GM19463 (cell line): ENCODE results near the gene MTIF2.
"Not testable (repeated sequence)": the region's sequence is repeated elsewhere in the genome, so short reads cannot be mapped to it uniquely, and the experiment has no call there.

Experiments used
- ATAC-seq: cut with Tn5 transposase; IDR thresholded peaks from one replicate; pipeline ENCODE4 v1.9.1; 2021; ENCODE audit warnings: mild to moderate bottlenecking, moderate library complexity; ENCODE audit not compliant: unreplicated experiment

Gene MTIF2

GRCh38 chr2:55268907-55269644 lies at the start of gene MTIF2:
TSS of gene MTIF2 (minus strand) at chr2:55269231. CDS start at chr2:55263858, 5,373 bp downstream.
- peak; percentile 97 for ATAC-seq

GRCh38 chr2:55314985-55315384 lies 46.0 kb upstream of the MTIF2 start:
- ATAC-seq = peak; percentile 27

GRCh38 chr2:55311444-55311870 lies 42.4 kb upstream of the MTIF2 start:
- ATAC-seq = peak; percentile 89

- no peak for ATAC-seq
Observed at GRCh38 chr2:55309446-55309845, 40.4 kb upstream of the MTIF2 start.

GRCh38 chr2:55302241-55302640 lies 33.2 kb upstream of the MTIF2 start:
- peak; percentile 80 for ATAC-seq

GRCh38 chr2:55301277-55301676 lies 32.2 kb upstream of the MTIF2 start:
- ATAC-seq = no peak

GRCh38 chr2:55296393-55296792 lies 27.4 kb upstream of the MTIF2 start:
- peak; percentile 63 for ATAC-seq

- no peak for ATAC-seq
Observed at GRCh38 chr2:55283083-55283482, 14.1 kb upstream of the MTIF2 start.

GRCh38 chr2:55282110-55282917 lies 13.3 kb upstream of the MTIF2 start:
- ATAC-seq = peak; percentile 98

GRCh38 chr2:55280851-55281546 lies 12.0 kb upstream of the MTIF2 start:
- not testable (repeated sequence) for ATAC-seq

GRCh38 chr2:55279859-55280424 lies 10.9 kb upstream of the MTIF2 start:
- not testable (repeated sequence) for ATAC-seq

- not testable (repeated sequence) for ATAC-seq
Observed at GRCh38 chr2:55279214-55279835, 10.3 kb upstream of the MTIF2 start.

- no peak for ATAC-seq
Observed at GRCh38 chr2:55277310-55277709, 8.3 kb upstream of the MTIF2 start.

- ATAC-seq = not testable (repeated sequence)
Observed at GRCh38 chr2:55274346-55274745, 5.3 kb upstream of the MTIF2 start.

GRCh38 chr2:55269645-55269990 lies 587 bp upstream of the MTIF2 start:
- no peak for ATAC-seq

GRCh38 chr2:55268288-55268906 lies 634 bp downstream of the MTIF2 start:
- no peak for ATAC-seq

GRCh38 chr2:55259586-55259985 lies 9.4 kb downstream of the MTIF2 start:
- ATAC-seq = not testable (repeated sequence)

- no peak for ATAC-seq
Observed at GRCh38 chr2:55252832-55253231, 16.2 kb downstream of the MTIF2 start.

GRCh38 chr2:55247025-55247424 lies 22.0 kb downstream of the MTIF2 start:
- no peak for ATAC-seq

GRCh38 chr2:55245411-55245810 lies 23.6 kb downstream of the MTIF2 start:
- ATAC-seq = no peak
